HG02973 (cell line): ENCODE results near the gene DMXL1.
"Not testable (repeated sequence)": the region's sequence is repeated elsewhere in the genome, so short reads cannot be mapped to it uniquely, and the experiment has no call there.

Experiments used
- ATAC-seq: cut with Tn5 transposase; IDR thresholded peaks from one replicate; pipeline ENCODE4 v1.9.1; 2021; ENCODE audit warnings: moderate library complexity; ENCODE audit not compliant: unreplicated experiment

DMXL1 gene

GRCh38 chr5:119200795-119201194 is 129.9 kb downstream of the DMXL1 start:
- no peak for ATAC-seq

GRCh38 chr5:119207105-119207504 is 136.2 kb downstream of the DMXL1 start:
- no peak for ATAC-seq

GRCh38 chr5:119212026-119212425 is 141.1 kb downstream of the DMXL1 start:
- ATAC-seq, result no peak

- no peak for ATAC-seq
Measured at GRCh38 chr5:119212676-119213075, 141.8 kb downstream of the DMXL1 start.

DNA sequence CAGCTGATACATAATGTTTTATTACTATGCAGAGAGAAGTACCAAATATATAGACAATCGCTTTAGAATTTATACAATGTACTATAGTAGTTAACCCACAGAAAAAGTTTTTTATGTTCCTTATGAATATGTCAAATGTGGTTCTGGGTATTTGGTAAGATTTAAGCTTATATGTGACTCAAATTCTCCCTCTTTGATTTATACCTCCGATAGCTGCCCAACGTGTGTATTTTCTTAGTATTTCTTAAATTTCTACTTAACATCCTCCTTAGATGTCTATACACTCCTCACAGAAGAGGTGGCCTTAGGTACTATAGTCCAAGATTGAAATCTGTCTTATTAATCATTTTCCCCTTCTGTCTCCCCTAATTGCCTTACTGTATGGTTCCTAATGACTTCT is 146.3 kb downstream of the DMXL1 start:
- no peak for ATAC-seq

GRCh38 chr5:119218830-119219782 is 148.2 kb downstream of the DMXL1 start:
- ATAC-seq, result no peak

DNA sequence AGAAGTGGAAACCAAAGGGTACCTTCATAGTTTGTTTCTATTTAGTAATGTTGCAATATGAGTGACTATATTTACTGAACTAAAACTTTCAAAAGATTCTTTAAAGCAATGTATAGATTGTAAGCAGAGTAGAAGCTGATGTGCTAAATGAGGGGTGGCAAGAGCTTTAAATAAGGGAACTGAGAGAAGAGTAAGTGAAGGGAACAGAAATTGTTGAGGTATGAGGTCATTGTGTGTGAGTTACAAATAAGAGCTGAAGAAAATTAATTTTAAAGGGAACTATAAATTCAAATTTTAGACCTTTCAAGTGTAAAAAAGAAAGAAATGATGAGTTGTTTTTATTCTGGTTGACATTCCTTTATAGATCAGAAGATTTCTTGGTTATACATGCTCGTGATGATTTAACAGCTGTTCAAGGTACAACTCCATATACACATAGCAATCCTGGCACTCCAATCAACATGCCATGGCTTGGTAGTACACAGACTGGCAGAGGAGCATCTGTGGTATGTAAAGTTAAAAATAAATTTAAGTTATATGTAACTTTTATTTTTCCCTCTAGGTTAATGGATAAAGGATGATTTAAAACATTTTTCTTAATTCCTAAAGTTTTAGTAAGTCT is 149.8 kb downstream of the DMXL1 start:
- ATAC-seq, result peak; percentile 89

- ATAC-seq, result no peak
Measured at GRCh38 chr5:119221330-119221729, 150.4 kb downstream of the DMXL1 start.

DNA sequence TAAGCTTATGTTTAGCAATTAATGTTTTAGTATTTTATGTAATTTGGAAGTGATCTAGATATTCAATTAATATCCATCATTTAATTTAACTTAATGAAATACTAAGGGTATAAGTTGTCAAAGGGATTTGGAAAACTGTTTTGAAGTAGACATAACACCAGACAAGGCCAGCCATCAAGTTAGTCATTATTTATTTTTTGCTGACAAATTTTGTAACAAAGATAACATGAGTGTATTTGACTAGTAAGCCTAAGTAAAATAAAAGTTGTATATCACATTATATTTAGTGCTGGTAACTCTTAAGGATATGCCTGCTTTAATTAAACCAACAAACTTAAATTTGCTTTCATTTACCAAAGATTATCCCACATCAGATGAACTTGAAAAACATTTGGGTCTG is 159.1 kb downstream of the DMXL1 start:
- ATAC-seq, result no peak

DNA sequence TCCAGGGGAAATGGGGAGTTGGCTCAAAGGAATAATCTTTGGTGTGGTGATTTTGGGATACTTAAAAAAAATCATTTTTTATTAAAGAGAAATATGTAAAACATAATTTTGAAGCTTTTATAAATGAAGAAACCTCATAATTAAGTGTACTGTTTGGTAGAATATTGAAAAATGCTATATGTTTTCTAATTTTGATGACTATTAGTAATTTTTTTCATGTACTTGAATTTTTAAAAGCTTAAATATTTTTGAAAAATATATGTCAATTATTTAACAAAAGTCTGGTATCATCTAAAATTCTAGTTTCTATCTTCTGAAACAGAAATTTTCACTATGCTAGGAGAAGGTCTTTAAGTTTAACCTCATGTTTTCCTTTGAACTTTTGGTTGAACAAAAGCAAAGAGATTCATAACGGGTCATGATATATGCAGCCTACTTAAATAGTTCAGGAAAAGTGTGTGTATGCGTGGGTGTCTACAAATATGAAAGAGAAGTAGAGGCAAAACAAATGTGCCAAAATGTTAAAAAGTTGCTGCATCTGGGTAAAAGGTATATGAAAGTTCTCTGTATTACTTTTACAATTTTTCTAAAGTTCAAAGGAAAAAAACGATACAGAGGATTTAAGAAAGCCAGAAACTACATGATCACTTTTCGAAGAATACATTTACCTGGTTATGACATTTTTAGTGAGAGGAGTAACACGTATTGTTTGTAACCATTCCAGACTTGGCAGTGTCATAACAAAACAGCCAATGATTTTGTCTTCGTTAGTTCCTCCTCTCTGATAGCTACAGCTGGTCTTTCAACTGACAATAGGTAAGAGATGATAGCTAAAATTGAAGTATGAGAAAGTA is 167.6 kb downstream of the DMXL1 start:
- no peak for ATAC-seq

GRCh38 chr5:119239119-119239417 is 168.2 kb downstream of the DMXL1 start:
- ATAC-seq, result no peak

DNA sequence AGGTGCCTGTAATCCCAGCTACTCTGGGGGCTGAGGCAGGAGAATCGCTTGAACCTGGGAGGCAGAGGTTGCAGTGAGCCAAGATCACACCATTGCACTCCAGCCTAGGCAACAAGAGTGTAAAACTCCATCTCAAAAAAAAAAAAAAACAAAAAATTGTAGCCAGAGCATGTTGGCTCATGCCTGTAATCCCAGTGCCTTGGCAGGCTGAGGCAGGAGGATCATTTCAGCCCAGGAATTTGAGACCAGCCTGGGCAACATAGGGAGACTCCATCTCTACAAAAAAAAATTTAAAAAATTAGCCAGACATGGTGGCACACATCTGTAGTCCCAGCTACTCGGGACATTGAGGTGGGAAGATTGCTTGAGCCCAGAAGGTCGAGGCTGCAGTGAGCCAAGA is 168.9 kb downstream of the DMXL1 start:
- ATAC-seq, result not testable (repeated sequence)

DNA sequence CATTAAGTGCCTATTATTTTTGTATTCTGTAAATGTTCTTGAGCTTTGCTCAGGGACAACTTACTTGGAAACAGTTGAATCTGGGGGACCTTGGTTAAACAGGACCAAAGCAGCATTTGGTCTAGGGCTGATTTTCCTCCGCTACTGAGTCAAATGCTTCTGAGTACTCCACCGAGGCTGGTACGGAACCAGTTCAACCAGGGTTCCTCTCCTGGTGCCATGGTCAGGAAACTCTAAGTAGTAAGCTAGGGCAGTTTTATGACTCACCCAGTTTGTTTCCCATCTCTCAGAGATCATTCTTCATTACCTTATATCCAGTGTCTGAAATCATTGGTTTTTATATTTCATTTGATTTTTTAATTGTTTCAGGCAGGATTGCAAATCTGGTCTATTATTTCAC is 173.0 kb downstream of the DMXL1 start:
- ATAC-seq, result no peak

DNA sequence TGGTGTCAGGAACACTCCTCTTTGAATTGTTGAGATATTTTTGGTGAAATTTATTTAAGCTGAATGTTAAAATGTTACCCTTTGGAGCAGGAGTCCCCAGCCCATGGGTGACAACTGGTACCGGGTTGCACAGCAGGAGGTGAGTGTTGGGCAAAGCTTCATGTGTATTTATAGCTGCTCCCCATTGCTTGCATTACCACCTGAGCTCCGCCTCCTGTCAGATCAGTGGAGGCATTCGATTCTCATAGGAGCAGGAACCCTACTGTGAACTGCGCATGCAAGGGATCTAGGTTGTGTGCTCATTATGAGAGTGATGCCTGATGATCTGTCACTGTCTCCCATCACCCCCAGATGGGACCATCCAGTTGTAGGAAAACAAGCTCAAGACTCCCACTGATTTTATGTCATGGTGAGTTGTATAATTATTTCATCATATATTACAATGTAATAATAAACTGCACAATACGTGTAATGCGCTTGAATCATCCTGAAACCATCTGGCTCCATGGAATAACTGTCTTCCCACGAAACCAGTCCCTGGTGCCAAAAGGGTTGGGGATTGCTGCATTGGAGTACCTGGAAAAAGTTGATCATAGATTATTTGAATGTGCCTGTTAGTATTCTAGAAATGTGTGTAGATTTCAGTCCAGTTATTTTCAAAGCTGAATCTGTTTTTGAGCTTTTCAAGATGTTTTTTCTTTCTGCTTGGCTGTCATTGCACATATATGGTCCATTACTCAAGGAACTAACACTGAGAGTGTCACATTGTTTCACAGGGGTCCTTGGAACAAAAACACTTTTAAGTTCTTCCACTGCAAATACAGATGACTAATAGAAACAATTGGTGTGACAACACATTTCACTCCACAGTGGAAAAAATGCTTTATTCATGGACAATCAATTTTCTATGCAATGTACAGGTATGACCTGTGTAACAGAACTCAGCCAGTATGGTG is 180.3 kb downstream of the DMXL1 start:
- no peak for ATAC-seq

- ATAC-seq, result no peak
Measured at GRCh38 chr5:119255571-119256356, 184.9 kb downstream of the DMXL1 start.

GRCh38 chr5:119257613-119258012 is 186.7 kb downstream of the DMXL1 start:
- ATAC-seq, result no peak

GRCh38 chr5:119263639-119264038 is 192.8 kb downstream of the DMXL1 start:
- no peak for ATAC-seq

GRCh38 chr5:119264186-119264585 is 193.3 kb downstream of the DMXL1 start:
- ATAC-seq, result no peak

DNA sequence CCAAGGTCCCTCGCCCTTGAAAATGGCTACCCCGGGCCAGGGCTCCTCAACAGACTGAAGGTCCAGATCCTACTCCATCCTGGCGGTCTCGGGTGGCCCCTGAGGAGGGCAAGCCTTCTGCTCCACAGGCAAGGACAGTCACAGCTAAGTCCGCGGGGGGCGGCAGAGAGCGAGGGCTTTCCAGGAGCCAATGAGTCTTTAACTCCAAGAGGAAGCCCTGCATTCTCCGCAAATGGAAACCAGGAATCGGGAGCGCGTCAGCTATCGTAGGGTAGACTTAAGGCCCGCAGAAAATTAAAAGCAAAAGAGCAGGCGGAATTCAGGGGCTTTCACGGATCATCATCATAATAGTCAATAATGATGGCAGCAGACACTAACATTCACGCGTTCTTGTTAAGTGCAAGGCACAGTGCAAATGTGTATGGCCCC is 197.1 kb downstream of the DMXL1 start:
- ATAC-seq, result peak; percentile 76
